GM23338 (cell line): ENCODE measurements around the gene SBF2. TPM values are rescaled to one million over a fixed set of nuclear protein-coding genes. Genes with fewer than 3 reads are reported as not detected.

Source experiments
- ATAC-seq: fragments of 200-7000 bp; cut with Tn5 transposase; 3 replicates; pipeline ENCODE4 v1.9.1; 2020
- DNase-seq: peaks from one replicate; pipeline ENCODE4 v3.0.0-alpha.2; 2015; ENCODE audit warnings: low spot score
- H2AFZ ChIP-seq: fragments of 200-600 bp; sonication (generic); 2 replicates; pipeline ENCODE4 v1.8.0; 2016; ENCODE audit warnings: antibody characterized with exemption, mild to moderate bottlenecking, moderate library complexity
- H3F3A ChIP-seq: fragments of 200-600 bp; sonication (generic); replicated peaks from 2 replicates; pipeline ENCODE4 v1.8.0; 2017; ENCODE audit warnings: antibody characterized with exemption, mixed run types, low read depth
- H3K27ac ChIP-seq: fragments of 200-600 bp; sonication (generic); 2 replicates; pipeline ENCODE4 v1.6.1; 2016; ENCODE audit warnings: low read depth
- H3K27me3 ChIP-seq: fragments of 200-600 bp; sonication (generic); 2 replicates; pipeline ENCODE4 v1.8.0; 2016; ENCODE audit warnings: mild to moderate bottlenecking, mixed run types, moderate library complexity; ENCODE audit not compliant: insufficient read depth
- H3K36me3 ChIP-seq: fragments of 200-600 bp; sonication (generic); 2 replicates; pipeline ENCODE4 v1.8.0; 2016; ENCODE audit warnings: mild to moderate bottlenecking; ENCODE audit not compliant: insufficient read depth
- H3K4me1 ChIP-seq: fragments of 200-600 bp; sonication (generic); 2 replicates; pipeline ENCODE4 v1.8.0; 2016; ENCODE audit warnings: mild to moderate bottlenecking, moderate library complexity; ENCODE audit not compliant: insufficient read depth
- H3K4me2 ChIP-seq: fragments of 200-600 bp; sonication (generic); 2 replicates; pipeline ENCODE4 v1.7.1; 2017; ENCODE audit warnings: mixed run types
- H3K4me3 ChIP-seq: fragments of 200-600 bp; sonication (generic); 2 replicates; pipeline ENCODE4 v1.6.1; 2016; ENCODE audit warnings: mixed run types
- H3K79me2 ChIP-seq: fragments of 200-600 bp; sonication (generic); replicated peaks from 2 replicates; pipeline ENCODE4 v1.8.0; 2017; ENCODE audit warnings: mild to moderate bottlenecking; ENCODE audit not compliant: insufficient read depth
- H3K9me2 ChIP-seq: fragments of 200-600 bp; sonication (generic); 2 replicates; pipeline ENCODE4 v1.8.0; 2017; ENCODE audit not compliant: insufficient read depth
- H4K20me1 ChIP-seq: fragments of 200-600 bp; sonication (generic); replicated peaks from 2 replicates; pipeline ENCODE4 v1.8.0; 2017; ENCODE audit warnings: mild to moderate bottlenecking; ENCODE audit not compliant: insufficient read depth
- H3K27ac Mint-ChIP-seq: 2 replicates; pipeline ENCODE4 v1.8.0; 2020; ENCODE audit warnings: inconsistent platforms, mild to moderate bottlenecking, moderate library complexity, mixed read lengths
- H3K27me3 Mint-ChIP-seq: 3 replicates; pipeline ENCODE4 v1.8.0; 2022; ENCODE audit warnings: low read depth, mild to moderate bottlenecking, moderate library complexity, mixed read lengths, inconsistent platforms; ENCODE audit not compliant: insufficient read depth, poor library complexity
- H3K36me3 Mint-ChIP-seq: 3 replicates; pipeline ENCODE4 v1.8.0; 2021; ENCODE audit warnings: low read depth, mild to moderate bottlenecking, inconsistent platforms, moderate library complexity, mixed read lengths
- H3K4me1 Mint-ChIP-seq: 3 replicates; pipeline ENCODE4 v1.8.0; 2020; ENCODE audit warnings: mild to moderate bottlenecking, inconsistent platforms, mixed read lengths
- H3K4me3 Mint-ChIP-seq: 3 replicates; pipeline ENCODE4 v1.8.0; 2021; ENCODE audit warnings: moderate library complexity, mild to moderate bottlenecking, inconsistent platforms, mixed read lengths
- H3K9me3 Mint-ChIP-seq: 3 replicates; pipeline ENCODE4 v1.8.0; 2020; ENCODE audit warnings: moderate library complexity, mild to moderate bottlenecking, inconsistent platforms, mixed read lengths
- CREB1 ChIP-seq: fragments of 250-450 bp; sonication (Bioruptor Pico); IDR thresholded peaks from 2 replicates; pipeline ENCODE4 v1.5.0; 2020; ENCODE audit warnings: low read depth, mild to moderate bottlenecking, moderate library complexity
- EZH2 ChIP-seq: fragments of 200-600 bp; sonication (generic); IDR thresholded peaks from one replicate; pipeline ENCODE4 v1.8.0; 2017; ENCODE audit warnings: antibody characterized with exemption, mild to moderate bottlenecking, low read depth; ENCODE audit not compliant: unreplicated experiment
- JUNB ChIP-seq: IDR thresholded peaks from one replicate; pipeline ENCODE4 v1.6.1; 2016; ENCODE audit warnings: antibody characterized with exemption; ENCODE audit not compliant: unreplicated experiment
- NANOG ChIP-seq: IDR thresholded peaks from 2 replicates; pipeline ENCODE4 v1.6.1; 2016; ENCODE audit warnings: antibody characterized with exemption, borderline replicate concordance
- POLR2AphosphoS5 ChIP-seq: IDR thresholded peaks from 2 replicates; pipeline ENCODE4 v1.6.1; 2016; ENCODE audit warnings: antibody characterized with exemption, low read depth
- STAT1 ChIP-seq: IDR thresholded peaks from one replicate; pipeline ENCODE4 v1.6.1; 2016; ENCODE audit warnings: antibody characterized with exemption; ENCODE audit not compliant: unreplicated experiment
- ZNF114 ChIP-seq: fragments of 250-450 bp; sonication (Bioruptor Pico); IDR thresholded peaks from 2 replicates; pipeline ENCODE4 v1.5.0; 2020; ENCODE audit warnings: mild to moderate bottlenecking, moderate library complexity
- ZNF331 ChIP-seq: fragments of 250-450 bp; sonication (Bioruptor Pico); IDR thresholded peaks from 2 replicates; pipeline ENCODE4 v1.5.0; 2020; ENCODE audit warnings: low read depth, mild to moderate bottlenecking, moderate library complexity
- polyA plus RNA-seq: library from polyadenylated mRNA; unstranded; fragments of >200 nt; fragmentation: Nextera tagmentation; extraction: Ambion mirVana; gene quantifications from 2 replicates; pipeline ENCODE4 v1.2.1, GENCODE V29; 2016
- total RNA-seq: library from RNA; depleted of rRNA; stranded (reverse); fragments of >200 nt; shearing (Covaris generic); gene quantifications from 2 replicates; pipeline ENCODE4 v1.2.3, GENCODE V29; 2014
- TF ChIP-seq, protein P1 (sequence below): IDR thresholded peaks from 2 replicates; pipeline ENCODE4 v1.6.1; 2016; ENCODE audit warnings: antibody characterized with exemption
- TF ChIP-seq, protein P2 (sequence below), 2 experiments: fragments of 200-600 bp in 1 of 2; sonication (generic) in 1 of 2; conservative IDR thresholded peaks; 2 replicates each; pipeline versions ENCODE4 v1.5.1 to v1.6.1; 2016 to 2017; ENCODE audit warnings: antibody characterized with exemption in 2 of 2, low read depth in 2 of 2, mild to moderate bottlenecking in 2 of 2, moderate library complexity in 1 of 2
- TF ChIP-seq, protein P3 (sequence below): IDR thresholded peaks from one replicate; pipeline ENCODE4 v1.6.1; 2018; ENCODE audit warnings: antibody characterized with exemption; ENCODE audit not compliant: unreplicated experiment

SBF2 gene
- total and polyA plus RNA-seq, 2 experiments from 2014 or later = 25.6 to 53.5 TPM

DNA sequence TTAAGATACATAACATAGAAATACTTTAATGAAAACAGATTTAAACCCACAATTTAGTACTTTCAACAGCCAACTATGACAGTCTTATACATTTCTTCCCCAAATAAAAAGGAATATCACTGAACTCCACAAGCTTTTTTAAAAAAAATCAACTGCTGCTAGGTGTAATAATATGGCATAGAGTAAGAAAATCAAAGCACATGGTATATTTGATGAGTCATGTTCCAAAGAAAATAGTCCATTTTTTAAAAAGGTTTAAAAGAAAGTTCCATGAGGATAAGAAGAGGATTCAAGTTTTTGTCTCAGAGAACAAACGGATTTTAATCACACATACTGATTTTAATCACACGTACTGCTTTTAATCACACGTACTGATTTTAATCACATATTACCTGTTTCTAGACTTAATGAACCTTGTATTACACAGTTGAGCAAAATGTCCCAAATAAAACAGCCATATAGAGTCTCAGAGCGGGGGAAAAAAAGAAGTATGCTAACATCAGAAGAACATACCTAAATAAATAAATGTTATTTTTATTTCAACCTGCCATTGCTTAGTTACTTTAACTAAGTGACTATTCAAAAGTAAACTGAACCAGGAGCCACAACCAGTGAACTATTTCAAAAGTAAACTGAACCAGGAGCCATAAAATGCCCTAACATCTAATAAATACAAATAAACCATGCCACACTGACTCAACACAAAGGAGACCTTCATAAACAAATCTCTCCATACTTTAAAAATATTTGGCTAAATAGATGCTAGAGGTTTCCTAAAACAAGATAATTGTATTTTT lies 198.4 kb downstream of the SBF2 start:
- Mint-ChIP-seq H3K4me1 (peaks cover 5% of the 10 kb centered on the region; the same call in 2 of the 3 replicates), H3K4me3 (no peak overlapping the region), H3K27me3 (peaks cover 2% of the 10 kb centered on the region), H3K27ac (peak overlapping the region; percentile 66), H3K9me3 (peaks cover 22% of the 10 kb centered on the region), H3K36me3 (peaks cover 28% of the 10 kb centered on the region)
- TF ChIP-seq CREB1 (CRISPR knock-in tag) (no peak), ZNF331 (no peak), STAT1 (no peak), ZNF114 (CRISPR knock-in tag) (no peak), NANOG (no peak), EZH2 (no peak), POLR2AphosphoS5 (no peak)
- TF ChIP-seq, protein P1, sequence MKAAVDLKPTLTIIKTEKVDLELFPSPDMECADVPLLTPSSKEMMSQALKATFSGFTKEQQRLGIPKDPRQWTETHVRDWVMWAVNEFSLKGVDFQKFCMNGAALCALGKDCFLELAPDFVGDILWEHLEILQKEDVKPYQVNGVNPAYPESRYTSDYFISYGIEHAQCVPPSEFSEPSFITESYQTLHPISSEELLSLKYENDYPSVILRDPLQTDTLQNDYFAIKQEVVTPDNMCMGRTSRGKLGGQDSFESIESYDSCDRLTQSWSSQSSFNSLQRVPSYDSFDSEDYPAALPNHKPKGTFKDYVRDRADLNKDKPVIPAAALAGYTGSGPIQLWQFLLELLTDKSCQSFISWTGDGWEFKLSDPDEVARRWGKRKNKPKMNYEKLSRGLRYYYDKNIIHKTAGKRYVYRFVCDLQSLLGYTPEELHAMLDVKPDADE = no peak
- Histone ChIP-seq H3K4me2 (no peak overlapping the region), H3K4me3 (no peak overlapping the region), H3F3A (no peaks in the 10 kb centered on the region), H3K27me3 (no peaks in the 10 kb centered on the region), H3K9me2 (no peaks in the 10 kb centered on the region; the same call in 1 of the 2 replicates), H3K36me3 (no peaks in the 10 kb centered on the region), H3K79me2 (no peaks in the 10 kb centered on the region), H3K4me1 (peaks cover 4% of the 10 kb centered on the region; the same call in 1 of the 2 replicates), H4K20me1 (no peaks in the 10 kb centered on the region), H2AFZ (no peak overlapping the region), H3K27ac (no peak overlapping the region)
- ATAC-seq (no peak), DNase-seq (no peak)

DNA sequence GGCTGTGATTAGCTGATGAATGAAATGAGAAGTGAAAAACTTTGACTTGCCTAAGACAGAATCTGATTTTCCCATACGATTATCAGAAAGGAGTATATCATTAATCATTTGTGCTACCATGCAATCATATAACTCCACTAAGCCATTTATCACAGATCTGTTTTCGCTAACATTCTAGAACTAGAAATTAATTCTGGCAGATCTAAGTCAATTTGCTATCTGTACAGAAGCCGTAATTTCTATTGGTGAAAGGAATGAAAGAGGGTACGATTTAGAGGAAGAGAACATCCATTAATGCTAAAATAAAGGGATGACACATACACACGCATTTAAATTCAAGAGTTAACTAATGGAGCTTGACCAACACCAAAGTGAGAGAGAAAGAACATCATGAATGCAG lies 201.6 kb downstream of the SBF2 start:
- H2AFZ ChIP-seq = no peak overlapping the region
- H3K27ac ChIP-seq = no peak overlapping the region
- Mint-ChIP-seq H3K27ac (no peak overlapping the region), H3K4me3 (no peak overlapping the region), H3K27me3 (no peaks in the 10 kb centered on the region), H3K9me3 (no peaks in the 10 kb centered on the region), H3K36me3 (no peaks in the 10 kb centered on the region), H3K4me1 (peaks cover 15% of the 10 kb centered on the region; the same call in 2 of the 3 replicates)
- no peak overlapping the region for H3K4me3 ChIP-seq
- peaks cover 4% of the 10 kb centered on the region; the same call in 1 of the 2 replicates for H3K4me1 ChIP-seq
- DNase-seq (no peak), ATAC-seq (no peak)
- no peaks in the 10 kb centered on the region for H3F3A ChIP-seq
- H3K27me3 ChIP-seq = no peaks in the 10 kb centered on the region
- no peaks in the 10 kb centered on the region for H3K36me3 ChIP-seq
- no peaks in the 10 kb centered on the region for H4K20me1 ChIP-seq
- no peaks in the 10 kb centered on the region for H3K9me2 ChIP-seq
- TF ChIP-seq, protein P2, sequence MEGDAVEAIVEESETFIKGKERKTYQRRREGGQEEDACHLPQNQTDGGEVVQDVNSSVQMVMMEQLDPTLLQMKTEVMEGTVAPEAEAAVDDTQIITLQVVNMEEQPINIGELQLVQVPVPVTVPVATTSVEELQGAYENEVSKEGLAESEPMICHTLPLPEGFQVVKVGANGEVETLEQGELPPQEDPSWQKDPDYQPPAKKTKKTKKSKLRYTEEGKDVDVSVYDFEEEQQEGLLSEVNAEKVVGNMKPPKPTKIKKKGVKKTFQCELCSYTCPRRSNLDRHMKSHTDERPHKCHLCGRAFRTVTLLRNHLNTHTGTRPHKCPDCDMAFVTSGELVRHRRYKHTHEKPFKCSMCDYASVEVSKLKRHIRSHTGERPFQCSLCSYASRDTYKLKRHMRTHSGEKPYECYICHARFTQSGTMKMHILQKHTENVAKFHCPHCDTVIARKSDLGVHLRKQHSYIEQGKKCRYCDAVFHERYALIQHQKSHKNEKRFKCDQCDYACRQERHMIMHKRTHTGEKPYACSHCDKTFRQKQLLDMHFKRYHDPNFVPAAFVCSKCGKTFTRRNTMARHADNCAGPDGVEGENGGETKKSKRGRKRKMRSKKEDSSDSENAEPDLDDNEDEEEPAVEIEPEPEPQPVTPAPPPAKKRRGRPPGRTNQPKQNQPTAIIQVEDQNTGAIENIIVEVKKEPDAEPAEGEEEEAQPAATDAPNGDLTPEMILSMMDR (conservative IDR thresholded peaks at IDR 0.05; ENCODE audit: low read depth in 2 of 2) = no peak
- TF ChIP-seq NANOG (no peak), EZH2 (no peak), JUNB (no peak), STAT1 (no peak)
- TF ChIP-seq, protein P1 = no peak
- TF ChIP-seq, protein P3, sequence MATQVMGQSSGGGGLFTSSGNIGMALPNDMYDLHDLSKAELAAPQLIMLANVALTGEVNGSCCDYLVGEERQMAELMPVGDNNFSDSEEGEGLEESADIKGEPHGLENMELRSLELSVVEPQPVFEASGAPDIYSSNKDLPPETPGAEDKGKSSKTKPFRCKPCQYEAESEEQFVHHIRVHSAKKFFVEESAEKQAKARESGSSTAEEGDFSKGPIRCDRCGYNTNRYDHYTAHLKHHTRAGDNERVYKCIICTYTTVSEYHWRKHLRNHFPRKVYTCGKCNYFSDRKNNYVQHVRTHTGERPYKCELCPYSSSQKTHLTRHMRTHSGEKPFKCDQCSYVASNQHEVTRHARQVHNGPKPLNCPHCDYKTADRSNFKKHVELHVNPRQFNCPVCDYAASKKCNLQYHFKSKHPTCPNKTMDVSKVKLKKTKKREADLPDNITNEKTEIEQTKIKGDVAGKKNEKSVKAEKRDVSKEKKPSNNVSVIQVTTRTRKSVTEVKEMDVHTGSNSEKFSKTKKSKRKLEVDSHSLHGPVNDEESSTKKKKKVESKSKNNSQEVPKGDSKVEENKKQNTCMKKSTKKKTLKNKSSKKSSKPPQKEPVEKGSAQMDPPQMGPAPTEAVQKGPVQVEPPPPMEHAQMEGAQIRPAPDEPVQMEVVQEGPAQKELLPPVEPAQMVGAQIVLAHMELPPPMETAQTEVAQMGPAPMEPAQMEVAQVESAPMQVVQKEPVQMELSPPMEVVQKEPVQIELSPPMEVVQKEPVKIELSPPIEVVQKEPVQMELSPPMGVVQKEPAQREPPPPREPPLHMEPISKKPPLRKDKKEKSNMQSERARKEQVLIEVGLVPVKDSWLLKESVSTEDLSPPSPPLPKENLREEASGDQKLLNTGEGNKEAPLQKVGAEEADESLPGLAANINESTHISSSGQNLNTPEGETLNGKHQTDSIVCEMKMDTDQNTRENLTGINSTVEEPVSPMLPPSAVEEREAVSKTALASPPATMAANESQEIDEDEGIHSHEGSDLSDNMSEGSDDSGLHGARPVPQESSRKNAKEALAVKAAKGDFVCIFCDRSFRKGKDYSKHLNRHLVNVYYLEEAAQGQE = no peak
- no peaks in the 10 kb centered on the region for H3K79me2 ChIP-seq
- no peak overlapping the region for H3K4me2 ChIP-seq
